ENCODE results near the gene SLIT1.

SLIT1 gene

GRCh38 chr10:97185326-97186058, at the start of gene SLIT1:
SLIT1 (minus strand) TSS chr10:97185959; CDS start chr10:97185674, 285 bp downstream.
- DNase-seq (ENCODE audit: low read depth), result no peak
- no peak for TF ChIP-seq CTCF (conservative IDR thresholded peaks at IDR 0.05; ENCODE audit: low read length)
- H3K4me3 ChIP-seq (ENCODE audit: low read length), result no peak within 1 kb of the TSS

- DNase-seq (ENCODE audit: low read depth), result no peak
- no peak overlapping the region for H3K4me3 ChIP-seq (ENCODE audit: low read length)
- no peak for TF ChIP-seq CTCF (conservative IDR thresholded peaks at IDR 0.05; ENCODE audit: low read length)
Measured at GRCh38 chr10:97235353-97235752, 49.6 kb upstream of the SLIT1 start.

- no peak overlapping the region for H3K4me3 ChIP-seq (ENCODE audit: low read length)
- peak; percentile 59 for DNase-seq (ENCODE audit: low read depth)
- TF ChIP-seq CTCF (conservative IDR thresholded peaks at IDR 0.05; ENCODE audit: low read length), result peak; percentile 74
Measured at GRCh38 chr10:97234400-97234799, 48.6 kb upstream of the SLIT1 start.

- no peak for TF ChIP-seq CTCF (conservative IDR thresholded peaks at IDR 0.05; ENCODE audit: low read length)
- H3K4me3 ChIP-seq (ENCODE audit: low read length), result no peak overlapping the region
- DNase-seq (ENCODE audit: low read depth), result peak; percentile 10
Measured at GRCh38 chr10:97230146-97230545, 44.4 kb upstream of the SLIT1 start.

GRCh38 chr10:97229322-97230015, 43.7 kb upstream of the SLIT1 start:
- H3K4me3 ChIP-seq (ENCODE audit: low read length), result no peak overlapping the region
- DNase-seq (ENCODE audit: low read depth), result no peak
- TF ChIP-seq CTCF (conservative IDR thresholded peaks at IDR 0.05; ENCODE audit: low read length), result no peak

- TF ChIP-seq CTCF (conservative IDR thresholded peaks at IDR 0.05; ENCODE audit: low read length), result no peak
- no peak overlapping the region for H3K4me3 ChIP-seq (ENCODE audit: low read length)
Measured at GRCh38 chr10:97228775-97229157, 43.0 kb upstream of the SLIT1 start.

More at GRCh38 chr10:97228775-97229157, 43.0 kb upstream of the SLIT1 start:
- no peak for DNase-seq (ENCODE audit: low read depth)
